GM21737 (cell line): ENCODE measurements around the gene PRMT5.

ENCODE experiments used
- ATAC-seq: cut with Tn5 transposase; IDR thresholded peaks from one replicate; pipeline ENCODE4 v1.9.1; 2021; ENCODE audit warnings: mild to moderate bottlenecking, moderate library complexity; ENCODE audit not compliant: unreplicated experiment

Gene PRMT5

GRCh38 chr14:22898302-22899090 is 30.7 kb downstream of the PRMT5 start:
- no peak for ATAC-seq

- ATAC-seq = no peak
Observed at GRCh38 chr14:22897357-22897756, 31.8 kb downstream of the PRMT5 start.

GRCh38 chr14:22896760-22897159 is 32.4 kb downstream of the PRMT5 start:
- no peak for ATAC-seq

GRCh38 chr14:22896356-22896755 is 32.8 kb downstream of the PRMT5 start:
- ATAC-seq = no peak

GRCh38 chr14:22895402-22895801 is 33.8 kb downstream of the PRMT5 start:
- no peak for ATAC-seq

- no peak for ATAC-seq
Observed at GRCh38 chr14:22893706-22894105, 35.5 kb downstream of the PRMT5 start.

- no peak for ATAC-seq
Observed at GRCh38 chr14:22892488-22892887, 36.7 kb downstream of the PRMT5 start.

- no peak for ATAC-seq
Observed at GRCh38 chr14:22890416-22890815, 38.8 kb downstream of the PRMT5 start.

GRCh38 chr14:22888662-22889061 is 40.5 kb downstream of the PRMT5 start:
- ATAC-seq = no peak

- peak; percentile 50 for ATAC-seq
Observed at GRCh38 chr14:22887990-22888378, 41.2 kb downstream of the PRMT5 start.

- ATAC-seq = peak; percentile 42
Observed at GRCh38 chr14:22887260-22887989, 41.8 kb downstream of the PRMT5 start.

GRCh38 chr14:22886500-22887259 is 42.5 kb downstream of the PRMT5 start:
- ATAC-seq = peak; percentile 41

GRCh38 chr14:22885975-22886374 is 43.2 kb downstream of the PRMT5 start:
- ATAC-seq = no peak

- ATAC-seq = no peak
Observed at GRCh38 chr14:22884738-22885523, 44.2 kb downstream of the PRMT5 start.

GRCh38 chr14:22884076-22884737 is 45.0 kb downstream of the PRMT5 start:
- ATAC-seq = no peak

- ATAC-seq = no peak
Observed at GRCh38 chr14:22883173-22883976, 45.8 kb downstream of the PRMT5 start, which contains the start of gene REM2. Gene REM2 (plus strand): TSS chr14:22883222. CDS start chr14:22883288, 66 bp downstream.

GRCh38 chr14:22882529-22883172 is 46.5 kb downstream of the PRMT5 start:
- no peak for ATAC-seq

GRCh38 chr14:22882064-22882463 is 47.1 kb downstream of the PRMT5 start:
- no peak for ATAC-seq
